Measurements from ENCODE around the gene TOR4A. TPM values are rescaled to one million over a fixed set of nuclear protein-coding genes. Genes with fewer than 3 reads are reported as not detected.

TOR4A gene
- total and polyA plus RNA-seq, 9 of the 15 experiments (the other 6 are each of a cell fraction or from before 2014, with no cell fraction given), result 3.9 to 49.2 (median 8.8) TPM

GRCh38 chr9:137311986-137312851 is 34.7 kb downstream of the TOR4A start:
- no peaks in the 10 kb centered on the region for H3K9me1 ChIP-seq (ENCODE audit: control insufficient read depth, insufficient read depth, low read length)
- H3K4me3 ChIP-seq, result no peak overlapping the region
- no peaks in the 10 kb centered on the region for H3K27me3 ChIP-seq (ENCODE audit: control insufficient read depth in 2 of 2, insufficient read depth in 2 of 2, low read length in 2 of 2)
- H3K79me2 ChIP-seq (ENCODE audit: control insufficient read depth, insufficient read depth, low read length), result no peaks in the 10 kb centered on the region
- DNase-seq (ENCODE audit: extremely low read depth in 1 of 4, low spot score in 3 of 4), result peak in 2 of 4 experiments; percentile 7 to 9
- ChIA-PET POLR2A (interaction anchor here (0.6 to 2.3 kb wide), 2 partner anchors 9 to 122 kb away, joined by 3 to 10 read pairs; partner anchors contain the start of gene NRARP), CTCF (ENCODE audit: low intra/inter-chr PET ratio) (no interaction called here)
- H3K36me3 ChIP-seq (ENCODE audit: control insufficient read depth, insufficient read depth, low read length), result no peaks in the 10 kb centered on the region
- H3K4me2 ChIP-seq (ENCODE audit: insufficient read depth, low read length), result no peak overlapping the region
- ATAC-seq, result no peak
- H3K9me3 ChIP-seq (replicated peaks; ENCODE audit: control insufficient read depth, insufficient read depth, low read depth, low read length), result no peaks in the 10 kb centered on the region
- WGBS (ENCODE audit: insufficient coverage, low coverage, missing lambda C conversion rate), result 43% methylated on average over 7 of the region's 28 CpGs
- H4K20me1 ChIP-seq (replicated peaks; ENCODE audit: control insufficient read depth, insufficient read depth, low read length), result 0 out of 2 replicates have a peak, but pooled peaks cover 5% of the 10 kb centered on the region
- in situ Hi-C loops (cut with MboI), result no loop called here
- intact Hi-C loops (cut with micrococcal nuclease), result no loop called here
- no peak overlapping the region for H3K27ac ChIP-seq (ENCODE audit: extremely low read depth, low read depth, low read length)
- no TSS peak for BruUV-seq (replicated peaks)
- H3K9ac ChIP-seq (ENCODE audit: insufficient read depth in 1 of 2, low read depth in 2 of 2, low read length in 2 of 2), result peak overlapping the region in 1 of 2 experiments; percentile 78; a peak in 2 of 4 replicates
- no peak for FAIRE-seq
- no peak overlapping the region for H2AFZ ChIP-seq (ENCODE audit: low read depth, low read length)
- H3K4me1 ChIP-seq (replicated peaks in 1 of 2; ENCODE audit: control insufficient read depth in 2 of 2, insufficient read depth in 2 of 2, low read length in 2 of 2), result peaks cover 16 to 94% of the 10 kb centered on the region in 2 experiments
- TF ChIP-seq HOMEZ (CRISPR knock-in tag; IDR thresholded peaks at IDR 0.05) (no peak), ZBTB17 (CRISPR knock-in tag; IDR thresholded peaks at IDR 0.05) (no peak), CBFB (CRISPR knock-in tag; IDR thresholded peaks at IDR 0.05) (no peak), ZFX (CRISPR knock-in tag; IDR thresholded peaks at IDR 0.05) (0 out of 2 replicates have a peak, but pooled peaks have one; percentile 25), TBL1XR1 (IDR thresholded peaks at IDR 0.05; ENCODE audit: low read length in 2 of 2) (no peak), RHOXF2B (CRISPR knock-in tag; conservative IDR thresholded peaks at IDR 0.05) (no peak), POLR2G (IDR thresholded peaks at IDR 0.05; ENCODE audit: low read depth, low read length) (peak; percentile 11; the same call in 1 of the 2 replicates), MLX (CRISPR knock-in tag; conservative IDR thresholded peaks at IDR 0.05) (no peak), MYNN (IDR thresholded peaks at IDR 0.05) (no peak), MYNN (CRISPR knock-in tag; IDR thresholded peaks at IDR 0.05) (no peak), LCOR (CRISPR knock-in tag; IDR thresholded peaks at IDR 0.05) (no peak)
